ENCODE data around the gene HS3ST1.

- no peak for TF ChIP-seq CTCF (IDR thresholded peaks at IDR 0.05 in 2 of 3, conservative IDR thresholded peaks at IDR 0.05 in 1 of 3; ENCODE audit: borderline replicate concordance in 1 of 3, insufficient read depth in 1 of 3, low read depth in 2 of 3, low read length in 2 of 3)
- no peak for TF ChIP-seq EZH2 (IDR thresholded peaks at IDR 0.05)
- TF ChIP-seq EZH2phosphoT487 (IDR thresholded peaks at IDR 0.05; ENCODE audit: borderline replicate concordance) = no peak
- no peak for TF ChIP-seq POLR2A (IDR thresholded peaks at IDR 0.05; ENCODE audit: borderline replicate concordance, extremely low read depth, insufficient read depth, insufficient read length)
- no peak for TF ChIP-seq EGR1 (IDR thresholded peaks at IDR 0.05; ENCODE audit: low read depth)
- no peak for TF ChIP-seq MAX (IDR thresholded peaks at IDR 0.05)
- no peak for TF ChIP-seq RAD21 (IDR thresholded peaks at IDR 0.05; ENCODE audit: low read depth)
- no peak for TF ChIP-seq SIN3A (IDR thresholded peaks at IDR 0.05; ENCODE audit: low read depth)
- no peak for TF ChIP-seq CEBPB (IDR thresholded peaks at IDR 0.05; ENCODE audit: low read depth)
Observed at GRCh38 chr4:11416071-11416766, 12.5 kb downstream of the HS3ST1 start.

Data from HCT116 (cell line).